ENCODE measurements around the gene SNRNP70.

SNRNP70 gene

GRCh38 chr19:49155005-49155819 lies 70.0 kb downstream of the SNRNP70 start, which contains the start of gene HRC:
TSS of gene HRC (minus strand) at chr19:49155396. CDS start at chr19:49155237, 159 bp downstream.
- no peak within 1 kb of the TSS for H3K4me3 ChIP-seq (ENCODE audit: low read length)
- no peak within 1 kb of the TSS for H3K27ac ChIP-seq (ENCODE audit: low read length)
- H3K9me3 ChIP-seq (ENCODE audit: control insufficient read depth, insufficient read depth, low read length) = no peaks in the 10 kb centered on the region
- no peaks in the 10 kb centered on the region for H3K27me3 ChIP-seq (ENCODE audit: control insufficient read depth, insufficient read depth, low read length)
- DNase-seq (ENCODE audit: low read depth, low spot score) = no peak
- no CpG with 5 or more reads among the region's 19 CpGs for WGBS (ENCODE audit: insufficient coverage, insufficient read length)
- H3K36me3 ChIP-seq (ENCODE audit: control insufficient read depth, insufficient read depth, low read length) = no peaks in the 10 kb centered on the region
- H3K4me1 ChIP-seq (ENCODE audit: control insufficient read depth, insufficient read depth, low read length) = peaks cover 11% of the 10 kb centered on the region

GRCh38 chr19:49155820-49156346 lies 70.6 kb downstream of the SNRNP70 start:
- Histone ChIP-seq H3K27ac (ENCODE audit: low read length) (no peak overlapping the region), H3K4me3 (ENCODE audit: low read length) (no peak overlapping the region), H3K4me1 (ENCODE audit: control insufficient read depth, insufficient read depth, low read length) (peaks cover 11% of the 10 kb centered on the region), H3K36me3 (ENCODE audit: control insufficient read depth, insufficient read depth, low read length) (no peaks in the 10 kb centered on the region), H3K27me3 (ENCODE audit: control insufficient read depth, insufficient read depth, low read length) (no peaks in the 10 kb centered on the region), H3K9me3 (ENCODE audit: control insufficient read depth, insufficient read depth, low read length) (no peaks in the 10 kb centered on the region)
- no peak for DNase-seq (ENCODE audit: low read depth, low spot score)
- no CpG with 5 or more reads among the region's 4 CpGs for WGBS (ENCODE audit: insufficient coverage, insufficient read length)

- no peaks in the 10 kb centered on the region for H3K36me3 ChIP-seq (ENCODE audit: control insufficient read depth, insufficient read depth, low read length)
- peaks cover 9% of the 10 kb centered on the region for H3K4me1 ChIP-seq (ENCODE audit: control insufficient read depth, insufficient read depth, low read length)
- peak within 1 kb of the TSS; percentile 49 for H3K4me3 ChIP-seq (ENCODE audit: low read length)
- no peak for DNase-seq (ENCODE audit: low read depth, low spot score)
- no peaks in the 10 kb centered on the region for H3K9me3 ChIP-seq (ENCODE audit: control insufficient read depth, insufficient read depth, low read length)
- no peaks in the 10 kb centered on the region for H3K27me3 ChIP-seq (ENCODE audit: control insufficient read depth, insufficient read depth, low read length)
- no CpG with 5 or more reads among the region's 41 CpGs for WGBS (ENCODE audit: insufficient coverage, insufficient read length)
- no peak within 1 kb of the TSS for H3K27ac ChIP-seq (ENCODE audit: low read length)
These were observed 72.4 kb downstream of the SNRNP70 start, which contains the start of gene TRPM4 for GRCh38 chr19:49157445-49158224. TSS of gene TRPM4 (plus strand) at chr19:49157792. CDS start at chr19:49157867, 75 bp downstream.

All from iPS DF 6.9 (cell line).